Melanocyte of skin (primary cell): ENCODE measurements around the gene MYO1D. TPM values are rescaled to one million over a fixed set of nuclear protein-coding genes. Genes with fewer than 3 reads are reported as not detected.

Experiments used
- small RNA-seq, 2 donors: library from RNA; depleted of rRNA; stranded (forward); fragments of <200 nt; gene quantifications; one replicate each; pipeline ENCODE3, GENCODE V24; 2012
- total RNA-seq, 2 donors: library from RNA; depleted of rRNA; stranded (reverse); fragments of >200 nt; gene quantifications; 2 replicates each; pipeline ENCODE4 v1.2.3, GENCODE V29; 2012

Gene MYO1D
- 100 to 1,000 TPM; 114 to 129 TPM for total RNA-seq

GRCh38 chr17:32876417-32877163, at the start of gene MYO1D:
Gene MYO1D (minus strand): TSS chr17:32877124. CDS start chr17:32876872, 252 bp downstream.

GRCh38 chr17:32486701-32487472, 390.0 kb downstream of the MYO1D start, which contains the start of gene CDK5R1:
Gene CDK5R1 (plus strand): TSS chr17:32486993. CDS start chr17:32487621, 628 bp downstream.

GRCh38 chr17:32444301-32445073, 432.4 kb downstream of the MYO1D start, which contains the start of gene PSMD11:
Gene PSMD11 (plus strand): TSS chr17:32444510. CDS start chr17:32444524, 14 bp downstream.

Small RNAs within 50 kb of the gene (small RNA-seq; reads per million reads assigned to genes)
- gene RF00019, result 0 reads per million in 2 donors

Other genes with a start within 250 kb of the MYO1D start
- gene TMEM98, start 51.0 kb upstream of the MYO1D start, total RNA-seq, result 100 to 1,000 TPM in 1 of 2 donors, 10 to 100 TPM in 1; 86.0 to 118 TPM
- not detected for gene SPACA3, start 114.7 kb upstream of the MYO1D start, total RNA-seq